ENCODE measurements around the gene C9orf43. TPM values are rescaled to one million over a fixed set of nuclear protein-coding genes. Genes with fewer than 3 reads are reported as not detected.

C9orf43 gene
- total RNA-seq, 2 donors from 2014 or later: 0.32 to 0.33 TPM

DNA sequence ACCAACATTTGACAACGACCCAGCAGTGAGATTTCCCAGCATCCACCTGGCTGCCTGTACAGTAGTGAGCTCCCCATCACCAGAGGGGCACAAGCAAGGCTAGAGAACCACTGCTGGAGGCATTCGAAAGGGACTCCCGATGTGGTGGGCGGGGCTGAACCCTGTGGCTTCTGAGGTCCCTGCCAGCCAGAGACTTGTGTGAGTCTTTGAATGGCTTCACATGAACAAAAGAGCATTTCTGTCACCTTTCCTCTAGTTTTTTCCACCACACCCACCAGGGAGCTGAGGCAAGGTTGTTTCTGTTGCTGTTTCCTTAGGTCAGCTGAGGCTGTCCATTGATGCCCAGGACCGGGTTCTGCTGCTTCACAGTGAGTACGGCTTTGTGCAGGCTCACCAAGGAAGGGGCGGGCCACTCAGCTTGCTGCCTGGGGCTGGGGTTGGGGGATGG lies 68.7 kb downstream of the C9orf43 start:
- DNase-seq (ENCODE audit: low spot score): no peak

More for the DNA sequence above, 68.7 kb downstream of the C9orf43 start:
- intact Hi-C loops (cut with DNase I): no loop called here

Other genes with a start within 250 kb of the C9orf43 start
- 10 to 100 TPM; 25.5 to 29.7 TPM for gene FKBP15, start 189.5 kb upstream of the C9orf43 start, total RNA-seq
- gene SLC31A1, start 189.2 kb upstream of the C9orf43 start, total RNA-seq: 10 to 100 TPM; 15.0 to 15.2 TPM
- 10 to 100 TPM; 24.5 to 32.3 TPM for gene CDC26, start 135.2 kb upstream of the C9orf43 start, total RNA-seq
- gene PRPF4, start 135.1 kb upstream of the C9orf43 start, total RNA-seq: 10 to 100 TPM; 13.7 TPM
- gene RNF183, start 107.4 kb upstream of the C9orf43 start, total RNA-seq: not detected
- 1 to 10 TPM; 2.1 to 2.3 TPM for gene WDR31, start 70.5 kb upstream of the C9orf43 start, total RNA-seq
- gene BSPRY, start 61.2 kb upstream of the C9orf43 start, total RNA-seq: under 1 TPM; 0.14 to 0.28 TPM
- gene HDHD3, start 33.8 kb upstream of the C9orf43 start, total RNA-seq: 10 to 100 TPM in 1 of 2 donors, 1 to 10 TPM in 1; 7.6 to 10.6 TPM
- 10 to 100 TPM; 33.1 to 41.2 TPM for gene ALAD, start 9.5 kb upstream of the C9orf43 start, total RNA-seq
- gene POLE3, start 72 bp upstream of the C9orf43 start, total RNA-seq: 10 to 100 TPM; 24.3 to 25.4 TPM
- gene RGS3, start 53.0 kb downstream of the C9orf43 start, total RNA-seq: 10 to 100 TPM; 66.2 to 71.4 TPM